ENCODE data around the gene CNFN. TPM values are rescaled to one million over a fixed set of nuclear protein-coding genes. Genes with fewer than 3 reads are reported as not detected.

Gene CNFN
- total RNA-seq, 2 donors from 2014 or later = not detected

- H3K4me3 ChIP-seq = no peak overlapping the region
- intact Hi-C loops (cut with DNase I) = no loop called here
- H3K4me1 ChIP-seq = peaks cover 37% of the 10 kb centered on the region
- 52 to 55% methylated on average over 7 to 15 of the region's 15 CpGs for whole genome bisulfite sequencing, 2 donors
- ATAC-seq (no peak), DNase-seq (no peak)
- no peak overlapping the region for H3K27ac ChIP-seq
- no peaks in the 10 kb centered on the region for H3K27me3 ChIP-seq
- H3K36me3 ChIP-seq (replicated peaks in 1 of 2; ENCODE audit: insufficient read depth in 1 of 2, low read depth in 2 of 2) = no peaks in the 10 kb centered on the region
- TF ChIP-seq POLR2A (IDR thresholded peaks at IDR 0.05) (no peak), CTCF (IDR thresholded peaks at IDR 0.05) (no peak)
- no peaks in the 10 kb centered on the region for H3K9me3 ChIP-seq
Measured at GRCh38 chr19:42424345-42424707, 34.2 kb upstream of the CNFN start.

GRCh38 chr19:42423462-42424344 is 33.6 kb upstream of the CNFN start:
- Histone ChIP-seq H3K4me3 (peak overlapping the region in 1 of 2 donors; percentile 3), H3K4me1 (peaks cover 37% of the 10 kb centered on the region), H3K27me3 (no peaks in the 10 kb centered on the region), H3K36me3 (replicated peaks in 1 of 2; ENCODE audit: insufficient read depth in 1 of 2, low read depth in 2 of 2) (no peaks in the 10 kb centered on the region), H3K27ac (peak overlapping the region in 3 of 4 donors; percentile 64 to 71 (median 70)), H3K9me3 (no peaks in the 10 kb centered on the region)
- WGBS, 2 donors = 4 to 6% methylated on average over 27 to 63 of the region's 65 CpGs
- DNase-seq = peak; percentile 80 to 91 (median 86)
- peak; percentile 88 for ATAC-seq
- intact Hi-C loops (cut with DNase I) = no loop called here
- TF ChIP-seq POLR2A (IDR thresholded peaks at IDR 0.05) = peak; percentile 7 to 48 (median 32)
- TF ChIP-seq CTCF (IDR thresholded peaks at IDR 0.05) = peak in 1 of 7 experiments; percentile 1

GRCh38 chr19:42422901-42423461 is 32.9 kb upstream of the CNFN start:
- intact Hi-C loops (cut with DNase I) = no loop called here
- H3K4me1 ChIP-seq = peaks cover 37% of the 10 kb centered on the region
- DNase-seq = peak in 1 of 4 donors; percentile 23
- H3K36me3 ChIP-seq (replicated peaks in 1 of 2; ENCODE audit: insufficient read depth in 1 of 2, low read depth in 2 of 2) = no peaks in the 10 kb centered on the region
- peak overlapping the region in 1 of 2 donors; percentile 3 for H3K4me3 ChIP-seq
- TF ChIP-seq CTCF (IDR thresholded peaks at IDR 0.05) = no peak
- H3K9me3 ChIP-seq = no peaks in the 10 kb centered on the region
- WGBS, 2 donors = 21 to 68% methylated on average over 4 to 38 of the region's 38 CpGs
- peak; percentile 26 for ATAC-seq
- no peaks in the 10 kb centered on the region for H3K27me3 ChIP-seq
- peak overlapping the region; percentile 10 to 71 (median 67) for H3K27ac ChIP-seq

GRCh38 chr19:42422092-42422900 is 32.2 kb upstream of the CNFN start:
- WGBS, 2 donors = 59 to 63% methylated on average over 12 to 17 of the region's 17 CpGs
- Histone ChIP-seq H3K27ac (peak overlapping the region in 3 of 4 donors; percentile 64 to 71 (median 70)), H3K36me3 (replicated peaks in 1 of 2; ENCODE audit: insufficient read depth in 1 of 2, low read depth in 2 of 2) (no peaks in the 10 kb centered on the region), H3K4me3 (no peak overlapping the region), H3K27me3 (no peaks in the 10 kb centered on the region), H3K4me1 (peaks cover 37% of the 10 kb centered on the region), H3K9me3 (no peaks in the 10 kb centered on the region)
- no peak for TF ChIP-seq POLR2A (IDR thresholded peaks at IDR 0.05)
- no peak for TF ChIP-seq CTCF (IDR thresholded peaks at IDR 0.05)
- ATAC-seq (no peak), DNase-seq (no peak)
- intact Hi-C loops (cut with DNase I) = no loop called here
